ENCODE measurements around the gene ZNF555. TPM values are rescaled to one million over a fixed set of nuclear protein-coding genes. Genes with fewer than 3 reads are reported as not detected.

The ZNF555 gene
- total RNA-seq, 4 donors from 2014 or later = 4.1 to 8.5 (median 6.1) TPM

GRCh38 chr19:2804156-2805004 lies 36.9 kb upstream of the ZNF555 start:
- no peak for TF ChIP-seq CTCF (IDR thresholded peaks at IDR 0.05; ENCODE audit: low read depth)

- no peak for TF ChIP-seq CTCF (IDR thresholded peaks at IDR 0.05; ENCODE audit: low read depth)
Observed at GRCh38 chr19:2805261-2805900, 35.9 kb upstream of the ZNF555 start.

GRCh38 chr19:2805991-2806649 lies 35.2 kb upstream of the ZNF555 start:
- TF ChIP-seq CTCF (IDR thresholded peaks at IDR 0.05; ENCODE audit: low read depth) = no peak

GRCh38 chr19:2806736-2807378 lies 34.4 kb upstream of the ZNF555 start:
- no peak for TF ChIP-seq CTCF (IDR thresholded peaks at IDR 0.05; ENCODE audit: low read depth)

- TF ChIP-seq CTCF (IDR thresholded peaks at IDR 0.05; ENCODE audit: low read depth) = no peak
Observed at GRCh38 chr19:2807379-2808128, 33.7 kb upstream of the ZNF555 start.

GRCh38 chr19:2808129-2808941 lies 32.9 kb upstream of the ZNF555 start:
- TF ChIP-seq CTCF (IDR thresholded peaks at IDR 0.05; ENCODE audit: low read depth) = no peak

Measured in subcutaneous adipose tissue (tissue), 4 donors.